NCI-H774 (cell line): Measurements from ENCODE around the gene DUSP16.

Experiments used
- DNase-seq: peaks from one replicate; lab custom pipeline; 2025; lab: John Stamatoyannopoulos, UW

DUSP16 gene

DNA sequence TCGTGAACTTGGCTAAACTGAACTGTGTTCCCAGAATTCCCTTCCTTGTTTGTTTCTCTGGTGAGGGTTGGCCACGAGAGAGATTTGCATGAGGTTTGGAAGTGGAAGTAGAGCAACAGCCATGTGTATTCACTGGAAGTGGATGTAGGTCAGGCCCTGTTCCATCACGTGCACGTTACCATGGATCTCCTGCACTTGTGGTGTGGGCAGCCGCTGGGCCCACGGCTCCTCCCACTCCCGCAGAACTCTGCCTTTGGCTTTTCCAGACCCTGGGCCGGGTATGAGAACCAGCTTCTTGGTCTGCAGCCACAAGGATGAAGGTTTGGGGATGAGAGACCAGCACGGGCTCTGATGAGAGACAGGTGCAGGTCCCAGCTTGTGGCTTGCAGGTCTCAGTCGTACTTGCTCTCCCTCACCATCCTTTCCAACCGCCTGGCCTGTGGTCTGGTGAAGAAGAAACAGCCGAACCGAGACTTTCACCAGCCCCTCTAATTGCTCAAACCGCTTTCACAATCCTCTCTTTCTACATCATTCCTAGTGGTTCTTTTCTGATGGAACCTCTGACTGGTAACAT, 94.9 kb downstream of the DUSP16 start:
- no peak for DNase-seq

DNA sequence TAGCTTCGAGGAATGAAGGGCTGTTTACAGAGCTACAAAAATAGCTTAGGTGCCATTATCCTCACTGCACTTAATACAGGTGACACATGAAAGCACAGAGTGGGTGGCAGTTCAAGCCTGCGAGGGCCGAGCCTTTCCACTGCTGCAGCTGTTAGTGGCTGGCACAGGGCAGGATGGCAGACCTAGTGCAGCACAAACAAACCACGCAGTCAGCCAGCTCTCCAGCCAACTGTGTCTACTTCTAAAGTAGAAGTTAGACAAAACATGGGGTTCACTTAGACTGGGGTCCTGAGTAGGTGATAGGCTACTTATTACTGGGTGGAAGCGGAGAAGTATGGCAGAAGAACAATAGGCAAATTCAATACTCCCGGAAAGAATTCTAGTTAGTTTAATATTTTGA, 95.4 kb downstream of the DUSP16 start:
- DNase-seq: peak; percentile 22

DNA sequence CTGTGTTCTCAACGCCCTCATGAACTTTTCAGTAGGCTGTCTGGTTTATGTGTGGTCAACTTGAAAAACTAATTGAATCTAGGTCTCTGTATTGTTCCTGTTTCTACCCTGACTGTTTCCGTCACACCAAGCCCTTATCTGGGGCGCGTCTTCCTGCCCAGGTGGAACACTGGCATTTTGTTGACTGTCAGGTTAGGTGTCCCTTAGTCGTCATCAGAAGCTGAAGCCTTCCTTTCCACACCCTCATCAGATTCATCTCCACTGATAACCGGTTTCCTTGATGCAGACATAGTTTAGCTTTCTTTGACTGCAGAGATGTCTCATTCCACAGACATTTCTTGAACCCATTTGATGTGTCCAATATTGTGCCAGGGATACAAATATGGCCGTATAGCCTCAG, 96.5 kb downstream of the DUSP16 start:
- DNase-seq: no peak

DNA sequence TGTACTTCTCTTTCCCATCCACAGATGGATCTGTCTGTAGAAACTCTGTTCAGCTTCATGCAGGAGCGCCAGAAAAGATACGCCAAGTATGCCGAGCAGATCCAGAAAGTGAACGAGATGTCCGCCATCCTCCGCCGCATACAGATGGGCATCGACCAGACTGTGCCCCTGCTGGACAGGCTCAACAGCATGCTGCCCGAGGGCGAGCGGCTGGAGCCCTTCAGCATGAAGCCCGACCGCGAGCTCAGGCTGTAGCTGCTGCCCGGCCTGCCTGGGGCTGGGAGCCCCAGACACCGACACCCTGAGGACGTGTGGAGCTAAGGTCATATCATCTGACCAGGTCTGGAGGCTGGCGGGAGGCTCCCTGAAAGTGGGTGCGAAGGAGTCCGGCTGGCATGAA, 97.1 kb downstream of the DUSP16 start:
- DNase-seq: no peak

- DNase-seq: no peak
Observed at GRCh38 chr12:12461923-12462315, 100.7 kb downstream of the DUSP16 start.

DNA sequence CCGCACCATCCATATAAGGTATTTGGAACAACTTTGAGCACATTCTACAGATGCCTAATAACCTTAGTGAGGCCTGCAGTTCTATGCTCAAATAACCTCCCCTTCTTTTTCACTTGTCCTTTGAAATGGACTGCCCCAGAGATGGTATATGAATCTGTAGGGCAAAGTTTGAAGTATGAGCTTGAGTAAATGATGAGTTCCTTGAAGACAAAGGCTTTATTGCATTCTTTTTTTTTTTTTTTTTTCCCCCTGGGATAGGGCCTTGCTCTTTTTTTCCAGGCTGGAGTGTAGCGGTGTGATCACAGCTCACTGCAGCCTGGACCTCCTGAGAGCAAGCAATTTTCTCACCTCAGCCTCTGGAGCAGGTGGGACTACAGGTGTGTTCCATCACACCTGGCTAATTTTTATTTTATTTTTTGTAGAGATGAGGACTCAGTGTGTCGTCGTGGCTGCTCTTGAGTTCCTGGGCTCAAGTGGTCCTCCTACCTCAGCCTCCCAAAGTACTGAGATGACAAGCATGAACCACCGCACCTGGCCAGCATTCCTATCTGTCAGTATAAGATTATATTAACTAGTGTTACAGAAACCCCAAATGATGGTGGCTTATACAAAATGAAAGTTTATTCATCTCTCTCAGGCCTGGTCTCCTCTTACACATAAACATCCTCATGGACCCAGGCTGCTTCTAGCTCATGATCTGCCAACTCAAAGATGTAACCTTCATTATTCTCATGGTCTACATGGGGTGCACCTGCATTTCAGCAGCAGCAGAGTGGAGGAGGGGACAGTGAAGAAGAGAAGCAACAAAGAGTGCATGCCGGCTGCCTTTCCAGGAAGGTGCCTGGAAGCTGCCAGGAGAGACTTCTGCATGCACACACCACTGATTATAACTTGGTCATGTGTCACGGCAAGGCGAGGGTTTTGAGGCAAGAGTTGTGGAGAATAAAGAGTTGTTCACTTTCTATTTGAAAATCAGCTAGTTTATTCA, 101.4 kb downstream of the DUSP16 start:
- DNase-seq: peak; percentile 9

GRCh38 chr12:12456637-12457036, 106.0 kb downstream of the DUSP16 start:
- DNase-seq: no peak

GRCh38 chr12:12454315-12454714, 108.3 kb downstream of the DUSP16 start:
- no peak for DNase-seq

DNA sequence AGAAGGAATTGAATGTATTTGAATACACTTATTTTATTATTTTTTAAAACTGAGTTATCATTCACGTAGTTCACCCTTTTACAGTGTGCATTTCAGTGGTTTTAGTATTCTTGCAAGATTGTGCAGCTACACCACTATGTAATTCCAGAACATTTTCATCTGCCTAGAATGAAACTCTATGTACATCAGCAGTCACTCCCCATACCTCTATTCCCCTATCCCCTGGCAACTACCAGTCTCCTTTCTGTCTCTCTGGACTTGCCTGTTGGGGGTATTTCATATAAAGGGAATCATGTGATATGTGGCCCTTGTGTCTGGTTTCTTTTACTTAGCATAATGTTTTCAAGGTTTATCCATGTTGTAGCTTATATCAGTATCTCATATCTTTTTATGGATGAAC, 109.0 kb downstream of the DUSP16 start:
- DNase-seq: no peak

DNA sequence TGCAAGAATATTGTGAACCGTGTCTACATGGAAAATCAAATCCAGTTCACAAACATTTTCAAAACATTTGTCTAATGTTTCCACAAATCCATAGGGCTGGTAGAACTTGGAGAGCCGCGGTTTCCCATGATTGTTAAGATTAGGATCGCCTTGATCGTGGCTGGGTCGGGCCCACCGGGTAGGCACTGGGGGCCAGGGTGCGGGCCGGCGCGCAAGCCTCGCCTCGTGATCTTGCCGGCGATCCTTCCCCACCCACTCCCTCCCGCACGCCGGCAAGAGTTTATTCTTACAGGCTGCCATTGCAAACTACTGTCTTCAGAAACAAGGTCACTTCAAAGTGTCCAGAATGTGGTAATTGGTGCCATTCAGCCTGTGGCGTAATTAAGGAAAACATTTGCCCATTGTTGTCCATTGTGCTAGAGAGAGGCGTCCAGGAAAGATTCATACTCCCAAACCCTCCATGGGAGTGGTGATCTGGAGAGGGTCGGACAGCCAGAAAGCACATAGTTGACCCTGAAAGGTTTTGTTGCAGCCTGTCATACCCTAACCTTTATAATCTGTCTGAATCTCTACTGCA, 110.2 kb downstream of the DUSP16 start:
- no peak for DNase-seq

DNA sequence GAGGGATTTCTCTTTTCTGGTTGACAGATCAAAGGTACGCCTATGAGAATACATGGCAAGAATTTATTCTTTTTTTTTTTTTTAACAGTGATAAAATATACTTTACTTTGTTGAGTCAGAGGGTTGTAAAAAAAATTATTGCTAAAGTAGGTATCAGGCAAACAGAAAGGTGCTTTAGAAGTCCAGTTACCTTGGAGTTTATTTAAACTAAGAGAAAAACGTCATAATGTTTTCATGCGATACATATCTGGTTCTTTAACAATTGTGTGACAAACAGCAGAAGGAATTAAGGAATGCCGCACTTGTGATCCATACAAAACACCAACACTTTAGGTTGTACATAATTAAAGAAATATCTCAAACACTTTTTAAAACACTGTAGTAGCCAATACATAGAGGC, 111.6 kb downstream of the DUSP16 start:
- DNase-seq: no peak

DNA sequence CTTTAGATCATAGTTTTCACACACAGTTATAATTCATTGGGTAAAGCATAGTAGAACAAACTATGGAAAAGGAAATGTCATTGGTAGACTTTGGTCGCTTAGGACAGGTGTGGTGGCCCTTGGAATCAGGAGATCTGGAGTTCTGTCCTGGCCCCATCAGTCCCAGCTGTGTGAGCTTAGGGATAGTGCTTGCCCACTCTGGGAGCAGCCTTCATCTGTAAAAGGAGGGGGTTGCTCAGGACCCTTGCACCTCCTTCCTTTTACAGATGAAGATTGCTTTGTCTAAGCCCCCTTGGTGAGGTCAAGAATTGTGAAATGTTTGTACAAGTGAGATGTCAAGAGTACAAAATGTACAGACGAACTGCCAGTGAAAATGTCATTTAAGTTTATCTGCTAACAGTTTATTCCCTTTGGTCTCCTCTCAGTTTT, 112.6 kb downstream of the DUSP16 start:
- no peak for DNase-seq

GRCh38 chr12:12449533-12450025, 113.1 kb downstream of the DUSP16 start:
- peak; percentile 50 for DNase-seq

GRCh38 chr12:12447837-12448236, 114.8 kb downstream of the DUSP16 start:
- DNase-seq: no peak

GRCh38 chr12:12447236-12447635, 115.4 kb downstream of the DUSP16 start:
- no peak for DNase-seq

- no peak for DNase-seq
Observed at GRCh38 chr12:12446786-12447185, 115.9 kb downstream of the DUSP16 start.

DNA sequence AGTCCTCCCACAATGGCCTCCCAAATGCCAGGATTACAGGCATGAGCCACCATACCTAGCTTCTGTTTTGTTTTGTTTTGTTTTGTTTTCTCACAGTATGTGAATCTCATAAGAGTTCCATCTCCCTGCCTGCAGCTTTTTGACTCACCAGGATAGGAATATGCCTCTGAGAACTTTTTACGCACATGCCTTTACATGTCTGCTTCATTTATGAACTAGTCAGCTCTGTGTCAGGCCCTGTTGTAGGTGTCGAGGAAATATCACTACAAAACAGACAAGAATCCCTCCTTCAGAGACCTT, 116.8 kb downstream of the DUSP16 start:
- DNase-seq: no peak

DNA sequence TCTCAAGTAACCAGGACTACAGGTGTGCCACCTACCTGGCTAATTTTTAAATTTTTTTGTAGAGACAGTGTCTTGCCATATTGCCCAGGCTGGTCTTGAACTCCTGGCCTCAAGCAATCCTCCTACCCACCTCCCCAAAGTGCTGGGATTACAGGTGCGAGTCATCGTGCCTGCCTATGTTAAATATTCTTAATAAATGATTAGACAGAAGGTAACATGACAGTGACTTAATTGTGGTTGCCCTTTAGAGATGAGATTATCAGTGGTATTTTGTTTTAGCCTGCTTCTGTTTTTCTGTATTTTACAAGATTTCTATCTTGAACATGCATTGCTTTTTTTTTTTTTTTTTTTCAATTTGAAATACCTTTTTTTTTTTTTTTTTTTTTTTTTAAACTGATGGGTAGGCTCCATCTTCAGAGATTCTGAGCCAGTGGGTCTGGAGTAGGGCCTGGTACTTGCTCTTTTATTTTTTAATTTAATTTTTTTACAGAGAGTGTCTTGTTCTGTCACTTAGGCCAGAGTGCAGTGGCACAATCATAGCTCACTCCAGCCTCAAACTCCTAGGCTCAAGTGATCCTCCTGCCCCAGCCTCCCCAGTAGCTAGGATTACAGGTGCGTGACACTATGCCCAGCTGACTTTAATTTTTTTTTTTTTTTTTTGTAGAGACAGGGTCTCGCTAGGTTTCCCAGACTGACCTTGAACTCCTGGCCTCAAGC, 117.3 kb downstream of the DUSP16 start:
- DNase-seq: no peak

GRCh38 chr12:12443431-12443878, 119.2 kb downstream of the DUSP16 start:
- DNase-seq: no peak

DNA sequence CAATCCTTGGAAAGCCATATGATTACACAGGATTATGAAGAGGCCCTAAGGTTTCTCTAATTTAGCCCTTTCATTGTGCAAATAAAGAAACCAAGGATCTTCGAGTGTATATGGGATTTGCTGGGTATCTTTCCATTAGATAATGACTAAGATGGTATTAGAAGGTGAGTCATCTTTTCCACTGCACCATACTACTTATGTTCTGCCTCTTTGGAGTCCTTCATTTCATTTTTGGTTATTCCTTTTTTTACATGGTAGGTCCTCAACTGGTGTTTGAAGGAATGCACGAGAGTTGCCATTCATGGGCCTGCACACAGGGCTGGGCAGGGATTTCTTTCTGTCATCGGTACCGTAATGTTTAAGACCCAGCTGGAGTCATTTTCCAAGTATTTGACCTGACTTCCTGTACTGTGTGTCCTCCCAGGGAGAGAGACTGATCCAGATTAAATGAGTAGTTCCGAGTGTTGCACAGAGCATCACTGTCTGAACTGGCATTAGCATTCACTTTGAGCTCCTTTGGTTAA, 120.1 kb downstream of the DUSP16 start:
- no peak for DNase-seq

DNA sequence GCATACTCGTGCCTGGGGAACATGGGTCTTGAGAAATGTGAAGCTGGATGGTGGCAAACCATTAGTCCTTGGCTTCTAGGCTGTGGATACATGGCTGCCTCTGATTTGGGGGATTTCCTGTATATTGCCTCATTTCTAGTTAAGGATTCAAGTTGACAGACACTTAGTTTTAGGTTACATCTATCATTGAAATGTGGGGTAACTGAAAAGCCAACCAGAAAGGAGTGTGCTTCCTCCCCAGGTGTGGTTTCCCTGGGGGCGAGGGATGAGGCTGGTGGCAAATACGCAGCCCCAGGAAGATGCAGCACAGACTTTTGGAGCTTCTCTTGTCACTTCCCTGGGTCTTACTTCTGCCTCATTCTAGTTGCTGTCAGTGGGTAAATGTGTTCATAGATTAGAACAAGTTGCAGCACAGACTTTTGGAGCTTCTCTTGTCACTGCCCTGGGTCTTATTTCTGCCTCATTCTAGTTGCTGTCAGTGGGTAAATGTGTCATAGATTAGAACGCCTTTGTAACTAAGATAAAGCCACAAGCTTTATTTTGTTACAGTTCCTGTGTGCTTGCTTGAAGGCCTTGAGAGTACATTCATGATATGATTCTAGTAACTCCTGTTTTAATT, 120.7 kb downstream of the DUSP16 start:
- no peak for DNase-seq

GRCh38 chr12:12441429-12441807, 121.2 kb downstream of the DUSP16 start:
- DNase-seq: peak; percentile 76
